ENCODE results near the gene PPP1CA.

The PPP1CA gene

DNA sequence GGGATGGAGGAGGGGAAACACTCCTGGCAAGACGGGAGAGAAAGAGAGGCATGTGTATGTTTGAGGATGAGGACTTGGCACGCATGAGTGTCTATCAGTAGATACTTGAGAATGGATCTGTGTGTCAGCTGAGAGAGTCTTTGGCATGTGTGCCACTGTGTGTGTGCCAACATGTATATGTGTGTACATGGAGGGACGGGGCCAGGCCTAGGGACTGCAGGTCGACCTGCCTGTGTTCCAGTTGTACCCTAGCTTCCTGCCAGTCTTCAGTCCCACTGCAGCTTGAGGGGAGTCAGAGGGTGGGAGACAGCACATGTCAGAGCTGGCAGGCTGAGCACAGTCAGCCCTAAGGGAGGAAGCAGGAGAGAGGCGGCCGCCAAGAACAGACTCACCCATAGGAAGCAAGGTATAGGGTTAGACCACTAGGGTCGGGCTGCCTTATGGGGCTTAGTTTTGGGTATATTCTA is 33.9 kb downstream of the PPP1CA start:
- no peak for DNase-seq

DNA sequence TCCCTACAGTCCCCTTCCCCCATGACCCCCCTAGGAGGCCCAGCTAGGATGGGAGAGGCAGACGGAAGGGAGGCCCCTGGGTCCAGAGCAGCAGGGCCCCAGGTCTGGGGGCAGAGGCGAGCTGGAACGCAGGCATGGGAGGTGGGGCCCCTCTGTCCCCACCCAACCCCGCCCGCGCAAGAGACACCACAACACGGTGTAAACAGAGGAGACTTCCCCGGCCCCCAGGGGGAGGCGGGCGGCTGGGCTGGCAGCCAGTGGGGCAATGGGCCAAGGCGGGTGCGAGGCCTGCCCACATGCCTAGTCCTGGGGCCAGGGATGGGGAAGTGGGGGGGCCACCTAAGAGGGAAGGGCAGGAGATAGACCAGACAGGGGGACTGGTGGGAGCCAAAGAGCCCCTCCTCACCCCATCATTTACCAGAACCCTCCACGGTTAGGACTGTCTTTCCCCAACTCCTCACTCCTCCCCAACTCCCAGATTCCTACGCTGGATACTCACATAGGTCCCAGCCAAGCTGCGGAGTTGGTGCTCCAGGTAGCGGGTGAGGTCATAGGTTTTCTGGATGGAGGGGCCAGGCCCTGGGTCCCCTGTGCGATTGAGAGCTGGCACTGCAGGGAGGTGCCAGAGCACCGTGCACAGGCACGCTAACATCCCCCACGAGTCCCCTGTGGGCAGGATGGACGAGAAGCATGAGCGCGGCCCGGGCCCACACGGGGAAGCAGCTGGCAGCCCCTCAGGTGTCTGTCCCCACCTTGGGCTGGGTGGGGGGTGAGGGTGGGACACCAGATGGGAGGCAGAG is 34.5 kb downstream of the PPP1CA start:
- no peak for DNase-seq

DNA sequence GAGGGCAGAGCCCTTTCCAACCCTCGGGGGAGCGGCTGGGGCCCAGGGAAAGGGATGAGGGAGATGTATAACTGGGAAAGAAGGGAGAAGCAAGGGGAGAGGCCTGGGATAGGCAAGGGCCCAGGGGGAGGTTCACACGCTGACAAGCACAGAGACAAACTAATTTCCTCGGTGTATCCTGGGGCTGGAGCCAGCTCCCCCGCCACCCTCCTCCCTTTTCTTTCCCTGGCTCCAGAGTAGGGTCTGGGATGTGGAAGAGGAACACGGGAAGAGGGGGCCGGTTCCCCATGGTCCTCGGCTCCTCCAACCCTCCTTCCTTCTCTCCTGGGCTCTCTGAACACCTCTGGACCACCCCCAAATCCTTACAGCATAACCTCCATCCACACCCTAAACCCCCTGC is 35.1 kb downstream of the PPP1CA start:
- DNase-seq = no peak

DNA sequence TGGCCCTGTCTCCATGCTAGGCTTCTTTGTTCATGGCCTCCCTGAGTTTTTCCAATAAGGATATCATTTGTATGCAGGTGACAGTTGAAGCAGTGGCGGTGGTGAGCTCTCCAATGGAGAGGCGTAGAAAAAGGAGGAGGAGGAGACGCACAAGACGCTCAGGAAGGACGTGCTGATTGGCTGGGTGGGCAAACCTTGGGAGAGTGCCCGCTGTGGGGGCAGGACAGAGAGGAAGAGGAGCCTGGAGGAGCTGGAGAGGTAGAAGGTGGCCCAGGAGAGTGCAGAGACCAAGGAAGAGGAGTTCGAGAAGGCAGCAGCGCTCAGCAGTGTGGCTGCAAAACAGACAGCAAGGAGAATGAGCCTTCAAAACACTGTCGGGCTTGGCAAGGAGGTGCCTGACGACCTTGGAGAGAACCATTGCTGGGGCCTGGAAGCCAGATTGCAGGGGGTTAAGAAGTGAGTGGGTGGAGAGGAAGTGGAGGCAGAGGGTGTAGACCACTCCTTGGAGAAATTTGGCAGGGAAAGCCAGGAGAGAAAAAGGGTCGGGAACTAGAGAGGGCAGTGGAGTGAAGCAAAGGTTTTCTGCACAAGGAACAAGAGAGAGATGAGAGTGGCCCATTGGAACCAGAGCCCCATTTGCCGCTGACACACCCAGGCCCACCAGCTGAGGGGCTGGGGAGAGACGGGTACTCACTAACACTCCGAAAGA is 35.8 kb downstream of the PPP1CA start:
- DNase-seq = no peak

DNA sequence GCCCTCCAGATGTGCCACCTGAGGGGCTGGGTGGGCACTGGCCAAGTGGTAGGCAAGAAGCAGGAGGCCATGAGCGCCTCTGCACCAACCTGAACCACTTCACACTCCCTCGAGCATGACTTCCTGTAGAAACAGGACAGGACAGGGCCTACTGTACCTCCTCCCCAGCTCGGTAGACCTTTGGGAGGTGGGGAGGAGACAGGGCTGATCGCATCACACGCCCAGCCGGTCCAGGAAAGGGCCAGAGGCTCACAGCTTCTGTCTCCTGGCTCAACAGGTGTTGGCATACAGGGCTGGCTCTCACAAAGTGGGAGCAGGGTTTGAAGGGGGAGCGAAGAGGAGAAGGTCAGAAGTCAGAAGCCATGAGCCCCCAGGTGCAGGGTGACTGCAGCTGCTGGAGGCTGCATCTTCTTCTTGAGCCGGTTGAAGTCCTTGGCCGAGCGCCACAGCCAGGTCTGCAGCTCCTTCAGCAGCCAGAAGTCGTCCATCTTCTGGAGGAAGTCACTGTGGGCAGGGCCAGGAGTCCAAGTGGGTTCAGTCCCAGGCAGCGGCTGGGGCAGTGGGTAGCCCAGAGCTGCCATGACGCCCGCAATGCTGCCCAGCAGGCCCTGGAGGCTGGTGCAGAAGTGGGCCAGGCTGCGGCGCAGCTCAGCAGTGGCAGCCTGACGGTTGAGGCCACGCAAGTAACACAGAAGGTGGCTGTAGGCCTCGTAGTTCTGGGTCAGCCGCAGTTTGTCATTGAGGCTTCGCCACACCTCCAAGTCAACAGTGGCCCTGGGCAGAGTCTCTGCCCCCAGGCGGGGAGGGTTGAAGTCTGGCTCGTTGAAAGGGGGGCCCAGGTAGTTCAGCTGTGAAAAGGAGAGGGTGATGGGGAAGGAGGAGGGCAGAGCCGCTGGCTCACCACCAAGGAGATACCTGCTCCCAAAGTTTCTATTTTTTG is 36.6 kb downstream of the PPP1CA start:
- no peak for DNase-seq

DNA sequence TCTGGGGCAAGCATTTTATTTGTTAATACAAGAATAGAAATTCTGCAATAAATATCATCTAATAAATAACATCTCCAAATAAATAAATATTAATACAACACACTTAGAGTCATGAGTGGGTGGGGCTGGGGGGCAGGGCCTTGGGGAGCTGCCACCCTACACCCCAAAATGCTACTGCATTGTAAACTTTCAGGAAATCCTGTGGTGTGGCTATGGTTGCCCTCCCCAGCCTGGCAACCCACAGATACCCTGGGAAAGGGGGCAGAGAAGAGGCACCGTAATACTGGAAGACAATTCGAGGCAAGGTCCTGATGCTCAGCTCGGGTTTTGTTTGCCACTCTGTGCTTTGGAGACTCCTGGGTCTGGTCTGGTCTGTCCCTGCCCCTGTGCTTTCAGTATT is 37.5 kb downstream of the PPP1CA start:
- no peak for DNase-seq

DNA sequence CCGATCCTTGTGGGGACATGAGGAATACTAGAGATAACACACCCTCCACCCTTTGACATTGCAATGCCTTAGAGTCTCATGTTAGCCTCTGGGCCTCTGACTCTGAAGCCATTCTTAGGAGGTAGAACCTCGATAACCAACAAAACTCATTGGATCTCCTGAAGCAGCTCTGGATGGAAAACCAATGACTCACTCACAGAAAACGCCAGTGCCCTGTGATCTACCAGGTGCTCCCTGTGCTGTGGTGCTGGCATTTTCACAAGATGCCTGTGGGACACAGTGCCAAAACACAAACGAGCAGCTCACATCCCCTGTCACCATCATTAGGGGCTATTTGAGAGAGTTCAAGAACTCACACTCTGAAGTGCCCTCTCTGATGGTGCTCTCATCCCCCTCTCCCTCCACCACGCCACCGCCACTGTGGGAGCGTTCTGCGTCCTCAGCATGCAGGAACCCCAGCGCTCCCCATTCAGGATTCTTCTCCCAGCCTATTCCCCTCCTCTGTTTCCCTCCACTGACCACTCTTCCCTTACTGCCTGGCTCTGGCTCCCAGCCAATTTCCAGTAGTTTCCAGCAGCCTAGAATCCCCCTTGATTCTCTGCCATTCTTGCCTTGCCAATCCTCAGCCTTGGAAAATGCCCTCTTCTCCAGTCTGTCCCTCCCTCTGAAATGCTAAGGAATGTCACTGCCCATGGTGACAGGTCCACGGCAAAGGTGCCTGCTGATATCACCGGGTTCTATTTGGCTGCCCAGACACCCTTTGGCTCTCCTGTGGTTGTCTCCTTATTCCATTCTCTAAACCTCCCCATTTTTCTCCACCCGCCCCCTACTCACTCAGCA is 43.6 kb downstream of the PPP1CA start:
- DNase-seq = no peak

DNA sequence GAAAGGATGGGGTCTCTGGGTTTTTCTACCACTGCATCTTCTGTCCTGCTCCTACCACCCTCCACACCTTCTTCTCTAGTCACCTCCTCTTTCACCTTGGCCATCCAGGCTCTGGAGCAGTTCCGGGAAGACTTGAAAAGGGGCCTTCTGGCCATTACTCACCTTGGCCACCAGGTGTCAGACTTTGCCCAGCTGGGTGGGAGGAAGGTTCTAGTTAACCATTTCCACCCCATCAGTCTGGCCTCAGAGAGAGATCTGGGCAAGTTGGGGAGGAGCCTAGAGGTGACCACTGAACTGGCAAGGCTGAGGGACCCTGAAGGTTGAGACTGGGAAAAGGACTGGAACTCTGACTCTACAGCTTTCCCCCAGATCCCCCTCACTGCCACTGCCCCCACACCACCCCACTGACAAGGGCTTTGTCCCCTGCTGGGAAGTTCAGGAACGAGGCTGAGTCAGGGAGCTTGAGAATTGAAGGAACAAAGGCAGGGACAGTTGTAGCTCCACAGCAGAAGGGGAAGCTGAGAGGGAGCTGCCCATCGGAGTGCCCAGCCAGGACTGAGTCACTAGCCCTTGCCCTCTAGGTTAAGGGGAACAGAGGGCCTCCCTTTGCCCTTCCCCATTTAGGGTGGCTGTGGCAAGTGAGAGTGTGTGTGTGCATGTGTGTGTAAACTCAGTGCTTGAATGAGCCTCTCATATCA is 44.6 kb downstream of the PPP1CA start:
- peak; percentile 22 to 78 (median 54) for DNase-seq

DNA sequence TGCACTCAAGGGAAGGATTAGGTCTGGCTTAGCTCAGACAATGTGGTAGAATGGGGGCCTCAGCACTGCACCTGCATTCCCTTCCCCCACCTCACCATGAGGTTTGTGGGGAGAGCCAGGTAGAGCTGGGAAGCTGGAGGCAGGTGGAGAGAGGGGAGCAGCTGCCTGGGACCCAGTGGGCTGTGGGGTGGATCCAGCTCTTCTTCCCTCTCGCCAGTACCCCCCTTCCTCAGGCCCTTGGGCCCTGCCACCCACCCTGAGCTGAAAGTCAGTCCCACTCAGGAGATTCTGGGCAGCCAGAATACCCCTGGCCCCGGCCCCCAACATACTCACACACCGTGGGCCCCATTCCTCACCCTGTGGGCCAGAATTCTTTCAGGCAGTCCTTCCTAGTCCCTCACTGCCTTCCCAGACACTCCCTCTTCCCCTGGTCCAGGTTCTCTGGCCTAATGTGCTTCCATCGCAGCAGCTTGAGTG is 45.2 kb downstream of the PPP1CA start:
- no peak for DNase-seq

DNA sequence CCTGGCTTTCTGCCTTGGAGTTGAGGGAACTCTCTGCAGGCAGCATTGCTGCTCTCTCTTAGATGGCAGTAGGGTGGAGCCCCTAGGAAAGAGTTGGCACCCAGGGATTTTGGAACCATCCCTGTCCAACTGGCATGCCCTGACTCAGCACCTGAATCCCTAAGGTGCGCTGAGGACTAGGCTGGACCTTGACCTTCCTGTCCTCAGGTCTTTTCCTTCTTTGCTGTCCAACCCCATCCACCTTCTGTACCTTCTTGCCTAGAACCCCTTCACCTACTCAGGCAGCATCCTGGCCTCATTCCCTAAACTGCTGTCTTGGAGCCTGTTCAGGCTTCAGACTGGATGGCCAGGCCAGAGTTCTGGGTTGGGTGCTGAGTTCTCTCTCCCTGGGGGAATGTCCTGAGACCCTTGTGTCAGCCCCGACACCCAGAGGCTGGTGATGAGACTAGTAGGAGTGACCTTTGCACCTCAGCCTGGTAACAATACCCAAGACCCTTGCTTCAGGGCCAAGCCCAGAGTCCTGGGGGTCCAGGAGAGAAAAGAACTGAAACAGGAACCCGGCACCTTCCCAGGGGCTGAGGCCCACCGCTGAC is 45.8 kb downstream of the PPP1CA start:
- DNase-seq = no peak

DNA sequence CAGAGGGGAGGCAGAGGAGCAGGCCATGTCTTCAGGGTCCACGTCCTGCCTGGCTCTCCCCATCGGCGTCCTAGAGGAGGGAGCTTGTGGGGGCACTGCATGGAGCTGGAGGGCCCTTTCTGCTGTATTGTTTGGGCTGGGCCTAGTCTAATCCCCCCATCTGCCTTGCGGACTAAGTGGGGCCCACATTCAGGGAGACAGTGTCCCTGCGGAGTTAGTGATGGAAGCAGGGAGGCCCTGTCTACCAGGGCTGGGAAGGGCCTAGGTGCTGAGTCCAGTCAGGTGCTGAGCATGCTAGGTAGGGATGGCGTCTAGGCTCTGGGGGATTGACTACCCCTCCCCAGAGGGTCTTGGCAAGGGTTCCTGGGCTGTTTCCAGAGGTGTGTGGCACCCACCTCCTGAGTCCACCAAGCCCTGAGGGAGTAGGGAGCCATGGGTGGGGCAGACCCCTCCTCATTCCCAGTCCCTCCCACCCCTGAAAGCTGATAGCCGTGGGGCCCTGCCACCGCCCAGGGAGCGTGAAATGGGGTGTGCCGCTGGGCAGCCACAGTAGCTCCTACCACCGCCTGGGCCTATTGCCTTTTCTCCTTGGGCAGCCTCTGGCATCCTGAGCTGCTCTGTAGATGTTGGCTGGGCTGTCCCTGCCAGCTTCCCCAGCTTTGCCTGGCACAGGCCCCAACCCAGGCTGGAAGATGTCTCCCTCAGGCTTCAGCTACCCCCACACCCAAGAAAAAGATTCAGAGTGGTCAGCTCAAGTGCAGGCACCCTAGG is 46.5 kb downstream of the PPP1CA start:
- no peak for DNase-seq

DNA sequence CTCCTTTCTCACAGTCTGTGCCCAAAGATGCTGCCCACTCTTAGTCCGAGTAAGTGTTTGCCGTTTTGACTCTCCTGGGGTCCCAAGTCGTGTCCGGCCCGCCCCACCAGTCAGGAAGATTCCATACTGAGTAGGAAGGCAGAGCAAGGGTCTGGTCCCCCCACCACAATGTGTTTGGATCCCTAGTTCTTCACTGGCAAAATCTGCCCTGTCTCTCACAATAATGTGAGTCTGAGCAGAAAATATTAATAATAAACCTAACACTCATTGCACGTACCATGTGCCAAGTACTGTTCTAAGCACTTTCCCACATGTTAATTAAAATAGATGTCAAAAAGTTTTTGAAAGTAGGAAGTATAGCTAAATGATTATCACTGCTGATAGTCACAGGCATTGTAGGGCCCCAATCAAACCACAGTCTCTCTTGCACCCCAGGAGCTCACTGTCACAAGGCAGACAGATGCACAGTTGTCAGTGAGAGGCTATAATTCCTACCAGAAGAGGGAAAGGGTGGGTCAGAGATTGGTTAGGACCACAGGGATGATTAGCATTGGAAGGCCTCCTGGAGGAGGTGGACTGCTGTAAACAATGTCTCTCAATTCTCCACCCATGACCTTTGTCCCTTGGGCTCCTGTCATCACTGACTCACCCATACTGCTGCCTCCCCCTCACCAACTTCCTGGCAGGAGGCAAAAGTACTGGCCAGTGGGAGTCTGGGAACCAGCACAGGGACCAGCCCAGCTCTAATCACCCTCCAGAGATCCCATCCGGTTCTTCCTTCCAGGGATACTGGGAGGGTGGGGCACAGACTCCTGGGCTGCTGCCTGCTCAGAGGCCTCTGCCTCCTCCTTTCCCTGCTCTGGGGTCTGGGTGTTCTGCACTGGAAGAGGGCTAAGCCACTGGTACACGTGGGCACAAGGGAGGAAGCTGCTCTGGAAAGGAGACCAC is 47.3 kb downstream of the PPP1CA start:
- no peak for DNase-seq

DNA sequence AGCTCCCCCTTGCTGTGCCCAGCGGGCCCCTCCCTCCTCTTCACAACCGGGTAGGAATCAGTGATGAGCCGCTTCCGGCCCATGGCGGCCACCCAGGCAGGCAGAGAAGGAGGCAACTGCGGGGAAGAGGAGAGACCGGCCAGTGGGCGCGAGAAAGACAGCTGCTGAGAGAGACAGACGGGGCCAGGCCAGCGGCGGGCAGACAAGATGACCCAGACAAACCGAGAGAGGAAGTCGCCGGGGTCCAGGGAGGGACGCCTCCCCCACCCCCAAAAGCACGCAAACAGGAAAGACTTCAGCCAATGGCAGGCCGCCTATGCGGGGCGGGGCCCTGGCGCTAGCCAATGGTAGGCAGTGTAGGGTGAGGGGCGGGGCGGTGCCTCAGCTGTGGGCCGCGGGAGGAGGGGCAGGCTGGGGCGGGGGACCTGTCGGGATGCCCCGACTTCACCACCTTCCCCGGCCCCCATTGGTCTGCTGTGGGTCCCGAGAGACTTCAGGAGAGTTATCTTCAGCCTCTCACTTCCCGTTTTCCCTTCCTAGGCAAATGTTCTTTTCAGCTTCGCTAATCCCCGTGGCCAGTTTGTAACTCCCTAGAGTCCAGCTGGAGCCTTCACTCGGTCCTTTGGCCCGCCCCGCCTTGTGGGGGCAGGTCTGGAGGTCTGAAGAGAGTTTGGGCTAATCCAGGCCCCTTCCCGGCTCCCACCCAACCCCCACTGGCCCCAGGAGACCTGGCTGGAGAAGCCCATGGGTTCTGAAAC is 48.2 kb downstream of the PPP1CA start, which contains the start of gene POLD4:
POLD4 (minus strand) TSS at position 230 of the 758 bp plus-strand sequence; CDS start at position 83, 147 bp downstream.
- DNase-seq = peak; percentile 88 to 99 (median 96)

DNA sequence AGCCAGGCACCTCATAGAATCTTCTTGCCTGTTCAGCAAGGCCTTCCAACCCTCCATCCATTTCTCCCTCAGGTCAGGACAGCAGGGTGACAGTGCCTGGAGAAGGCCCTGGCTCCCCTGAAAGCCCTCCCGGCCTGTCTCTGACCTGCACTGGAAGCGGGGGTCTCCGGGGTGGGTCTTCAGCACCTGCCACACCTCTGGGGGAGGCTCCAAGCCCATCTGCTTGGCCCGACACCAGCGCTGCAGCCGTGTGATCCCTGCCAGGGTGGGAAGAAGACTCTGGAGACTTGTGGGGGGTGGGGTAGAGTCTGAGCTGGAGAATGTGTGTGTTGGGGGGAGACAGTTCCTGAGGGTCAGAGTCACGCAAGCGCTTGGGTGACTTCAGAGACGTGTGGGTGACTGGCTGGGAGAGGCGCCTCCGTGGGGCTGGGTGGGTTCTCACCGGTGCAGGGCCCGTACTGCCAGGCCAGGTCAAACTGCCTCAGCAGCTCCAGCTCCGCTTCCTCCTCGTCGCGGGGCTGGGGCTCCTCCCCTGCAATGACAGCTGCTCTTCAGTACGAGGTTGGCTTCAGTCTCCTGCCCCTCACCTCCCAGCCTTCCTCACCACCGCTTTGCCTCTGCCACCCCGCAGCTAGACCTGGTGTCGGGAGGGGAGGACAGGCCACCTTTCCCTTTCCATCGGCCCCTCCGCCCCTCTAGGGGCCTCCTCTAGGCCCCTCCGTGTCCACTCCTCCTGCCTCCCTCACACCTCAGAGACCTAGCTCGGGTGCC is 48.9 kb downstream of the PPP1CA start:
- peak in 4 of 6 experiments; percentile 60 to 93 (median 80) for DNase-seq

DNA sequence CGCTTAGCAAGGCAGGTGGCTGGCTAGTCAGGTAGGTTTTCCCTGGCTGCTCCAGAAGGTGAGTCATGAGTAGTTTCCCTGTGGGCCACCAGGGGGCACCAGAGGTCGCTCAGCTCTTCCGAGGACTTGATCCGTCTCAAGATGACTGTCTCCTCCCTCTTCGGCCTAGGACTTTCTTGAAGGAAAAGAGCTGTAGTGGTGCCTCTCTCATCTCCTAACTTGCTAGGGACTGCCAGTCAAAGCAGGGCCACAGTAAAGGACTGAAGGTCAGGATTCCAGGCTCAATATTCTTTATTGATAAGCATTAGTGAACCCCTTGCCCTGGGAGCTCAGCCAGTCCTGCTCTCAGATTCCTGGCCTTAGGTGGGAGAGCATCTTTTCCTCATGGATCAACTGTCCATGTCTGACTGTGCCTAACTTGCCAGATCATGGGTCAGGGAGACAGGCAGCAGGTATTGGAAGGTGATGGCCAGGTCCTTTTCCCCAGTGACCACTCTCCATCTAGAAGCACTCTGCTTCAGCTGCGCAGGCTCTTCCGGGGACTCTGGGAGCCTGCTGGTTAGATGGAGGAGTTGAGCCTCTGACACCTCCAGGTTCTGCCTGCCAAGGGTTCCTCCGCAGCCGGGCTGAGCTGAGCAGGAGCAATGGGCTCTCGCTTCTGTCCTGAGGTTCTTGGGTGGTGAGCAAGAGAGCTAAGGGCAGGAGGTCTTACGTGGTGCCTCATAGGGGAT is 50.2 kb downstream of the PPP1CA start:
- DNase-seq = peak; percentile 41 to 73 (median 50)

DNA sequence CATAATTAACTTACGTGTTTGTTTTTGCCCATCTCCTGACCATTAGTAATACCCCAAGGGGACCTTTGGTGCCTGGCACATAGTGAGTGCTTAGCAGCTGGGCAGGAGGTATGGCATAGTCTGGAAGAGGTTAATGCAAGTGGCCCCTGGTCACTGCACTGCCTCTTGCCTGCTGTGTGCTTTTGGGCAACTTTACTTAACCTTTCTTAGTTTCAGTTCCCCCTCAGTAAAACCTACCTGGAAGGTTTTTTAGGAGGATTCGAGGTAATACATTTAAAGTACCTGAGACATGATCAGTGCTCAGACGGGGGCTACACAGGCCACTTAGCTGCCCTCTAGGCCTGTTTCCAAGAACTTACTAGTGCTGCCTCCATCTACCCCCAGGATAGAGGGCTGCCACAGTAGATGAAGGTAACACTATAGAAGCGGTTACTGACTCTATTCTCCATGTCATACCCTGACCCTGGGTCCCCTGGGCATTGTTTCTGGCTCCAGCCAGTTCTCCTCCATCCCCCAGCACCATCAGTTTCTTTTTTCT is 51.7 kb downstream of the PPP1CA start:
- no peak for DNase-seq
